Measurements from ENCODE around the gene LTA.

DNA sequence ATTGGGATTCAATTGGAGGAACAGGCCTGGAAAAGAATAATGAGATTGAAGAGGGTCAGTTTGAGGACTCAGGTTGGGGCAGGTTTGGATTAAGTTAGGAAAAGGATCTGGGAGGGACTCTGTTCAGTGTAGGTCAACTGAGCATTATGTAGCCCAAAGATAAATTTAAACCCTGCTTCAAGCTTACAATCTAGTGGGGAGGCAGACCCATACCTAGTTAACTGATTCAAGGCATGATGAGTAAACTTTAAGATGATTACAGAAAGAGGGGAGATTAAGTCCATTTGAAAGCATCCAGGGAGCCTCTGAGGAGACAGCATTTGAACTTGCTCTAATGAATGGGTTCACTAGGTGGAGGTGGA is 11.4 kb upstream of the LTA start:
- no peak for TF ChIP-seq TSHZ2 (CRISPR knock-in tag; IDR thresholded peaks at IDR 0.05)
- no peak for TF ChIP-seq OSR1 (CRISPR knock-in tag; IDR thresholded peaks at IDR 0.05)
- no peak for TF ChIP-seq SNAI2 (CRISPR knock-in tag; IDR thresholded peaks at IDR 0.05)
- TF ChIP-seq ZFP3 (CRISPR knock-in tag; IDR thresholded peaks at IDR 0.05): no peak
- TF ChIP-seq, protein P1, sequence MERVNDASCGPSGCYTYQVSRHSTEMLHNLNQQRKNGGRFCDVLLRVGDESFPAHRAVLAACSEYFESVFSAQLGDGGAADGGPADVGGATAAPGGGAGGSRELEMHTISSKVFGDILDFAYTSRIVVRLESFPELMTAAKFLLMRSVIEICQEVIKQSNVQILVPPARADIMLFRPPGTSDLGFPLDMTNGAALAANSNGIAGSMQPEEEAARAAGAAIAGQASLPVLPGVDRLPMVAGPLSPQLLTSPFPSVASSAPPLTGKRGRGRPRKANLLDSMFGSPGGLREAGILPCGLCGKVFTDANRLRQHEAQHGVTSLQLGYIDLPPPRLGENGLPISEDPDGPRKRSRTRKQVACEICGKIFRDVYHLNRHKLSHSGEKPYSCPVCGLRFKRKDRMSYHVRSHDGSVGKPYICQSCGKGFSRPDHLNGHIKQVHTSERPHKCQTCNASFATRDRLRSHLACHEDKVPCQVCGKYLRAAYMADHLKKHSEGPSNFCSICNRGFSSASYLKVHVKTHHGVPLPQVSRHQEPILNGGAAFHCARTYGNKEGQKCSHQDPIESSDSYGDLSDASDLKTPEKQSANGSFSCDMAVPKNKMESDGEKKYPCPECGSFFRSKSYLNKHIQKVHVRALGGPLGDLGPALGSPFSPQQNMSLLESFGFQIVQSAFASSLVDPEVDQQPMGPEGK (CRISPR knock-in tag; IDR thresholded peaks at IDR 0.05; ENCODE audit: borderline replicate concordance): no peak
- no peak for TF ChIP-seq ZFP30 (CRISPR knock-in tag; IDR thresholded peaks at IDR 0.05)
- TF ChIP-seq, protein P2, sequence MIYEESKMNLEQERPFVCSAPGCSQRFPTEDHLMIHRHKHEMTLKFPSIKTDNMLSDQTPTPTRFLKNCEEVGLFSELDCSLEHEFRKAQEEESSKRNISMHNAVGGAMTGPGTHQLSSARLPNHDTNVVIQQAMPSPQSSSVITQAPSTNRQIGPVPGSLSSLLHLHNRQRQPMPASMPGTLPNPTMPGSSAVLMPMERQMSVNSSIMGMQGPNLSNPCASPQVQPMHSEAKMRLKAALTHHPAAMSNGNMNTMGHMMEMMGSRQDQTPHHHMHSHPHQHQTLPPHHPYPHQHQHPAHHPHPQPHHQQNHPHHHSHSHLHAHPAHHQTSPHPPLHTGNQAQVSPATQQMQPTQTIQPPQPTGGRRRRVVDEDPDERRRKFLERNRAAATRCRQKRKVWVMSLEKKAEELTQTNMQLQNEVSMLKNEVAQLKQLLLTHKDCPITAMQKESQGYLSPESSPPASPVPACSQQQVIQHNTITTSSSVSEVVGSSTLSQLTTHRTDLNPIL (CRISPR knock-in tag; IDR thresholded peaks at IDR 0.05; ENCODE audit: low read depth): no peak
- no peak for TF ChIP-seq ZNF70 (CRISPR knock-in tag; IDR thresholded peaks at IDR 0.05)
- no peak for TF ChIP-seq ARNTL (CRISPR knock-in tag; IDR thresholded peaks at IDR 0.05; ENCODE audit: borderline replicate concordance, low read depth)
- no peak for TF ChIP-seq TOX (CRISPR knock-in tag; IDR thresholded peaks at IDR 0.05; ENCODE audit: borderline replicate concordance)

Data from SK-N-SH treated with all-trans-retinoic acid at 6 μM for 48 hours (cell line).